Testis (tissue), 2 donors: Measurements from ENCODE around the gene PCDHA3.

ENCODE experiments used
- POLR2A ChIP-seq: fragments of 450-650 bp; IDR thresholded peaks from one replicate; pipeline ENCODE4 v1.6.1; 2017; ENCODE audit warnings: antibody characterized with exemption, mild to moderate bottlenecking, moderate library complexity
- TF ChIP-seq, protein P1 (sequence below), 3 experiments: fragments of 450-650 bp in 2 of 3; fragments of 200-600 bp in 1 of 3; sonication (generic) in 1 of 3; IDR thresholded peaks; one replicate each; pipeline ENCODE4 v1.5.1; 2016 to 2019; ENCODE audit warnings: antibody characterized with exemption in 3 of 3, mild to moderate bottlenecking in 2 of 3, moderate library complexity in 1 of 3

DNA sequence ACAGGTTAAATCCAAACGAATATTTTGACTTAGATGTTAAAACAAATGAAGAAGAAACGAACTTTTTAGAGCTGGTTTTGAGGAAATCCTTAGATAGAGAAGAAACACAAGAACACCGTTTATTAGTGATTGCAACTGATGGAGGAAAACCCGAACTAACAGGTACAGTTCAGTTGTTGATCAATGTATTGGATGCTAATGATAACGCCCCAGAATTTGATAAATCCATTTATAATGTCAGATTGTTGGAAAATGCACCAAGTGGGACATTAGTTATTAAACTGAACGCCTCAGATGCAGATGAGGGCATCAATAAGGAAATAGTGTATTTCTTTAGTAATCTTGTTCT, 21.4 kb downstream of the PCDHA3 start:
- TF ChIP-seq POLR2A = no peak
- TF ChIP-seq, protein P1, sequence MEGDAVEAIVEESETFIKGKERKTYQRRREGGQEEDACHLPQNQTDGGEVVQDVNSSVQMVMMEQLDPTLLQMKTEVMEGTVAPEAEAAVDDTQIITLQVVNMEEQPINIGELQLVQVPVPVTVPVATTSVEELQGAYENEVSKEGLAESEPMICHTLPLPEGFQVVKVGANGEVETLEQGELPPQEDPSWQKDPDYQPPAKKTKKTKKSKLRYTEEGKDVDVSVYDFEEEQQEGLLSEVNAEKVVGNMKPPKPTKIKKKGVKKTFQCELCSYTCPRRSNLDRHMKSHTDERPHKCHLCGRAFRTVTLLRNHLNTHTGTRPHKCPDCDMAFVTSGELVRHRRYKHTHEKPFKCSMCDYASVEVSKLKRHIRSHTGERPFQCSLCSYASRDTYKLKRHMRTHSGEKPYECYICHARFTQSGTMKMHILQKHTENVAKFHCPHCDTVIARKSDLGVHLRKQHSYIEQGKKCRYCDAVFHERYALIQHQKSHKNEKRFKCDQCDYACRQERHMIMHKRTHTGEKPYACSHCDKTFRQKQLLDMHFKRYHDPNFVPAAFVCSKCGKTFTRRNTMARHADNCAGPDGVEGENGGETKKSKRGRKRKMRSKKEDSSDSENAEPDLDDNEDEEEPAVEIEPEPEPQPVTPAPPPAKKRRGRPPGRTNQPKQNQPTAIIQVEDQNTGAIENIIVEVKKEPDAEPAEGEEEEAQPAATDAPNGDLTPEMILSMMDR (IDR thresholded peaks at IDR 0.05) = no peak
